22Rv1 (cell line): Measurements from ENCODE around the gene ADRA2A.

Experiments used
- H3K27ac ChIP-seq: fragments of 450-650 bp; 2 replicates; pipeline ENCODE4 v1.5.1; 2017
- CTCF ChIP-seq: fragments of 450-650 bp; IDR thresholded peaks from 2 replicates; pipeline ENCODE4 v1.5.1; 2017; ENCODE audit warnings: mild to moderate bottlenecking
- ZFX ChIP-seq: fragments of 450-650 bp; IDR thresholded peaks from 2 replicates; pipeline ENCODE4 v1.6.1; 2017; ENCODE audit warnings: antibody characterized with exemption, borderline replicate concordance

ADRA2A gene

GRCh38 chr10:111110771-111111170, 33.9 kb downstream of the ADRA2A start:
- TF ChIP-seq CTCF: no peak
- no peak for TF ChIP-seq ZFX
- H3K27ac ChIP-seq: no peak overlapping the region

GRCh38 chr10:111112333-111112732, 35.5 kb downstream of the ADRA2A start:
- TF ChIP-seq ZFX: no peak
- TF ChIP-seq CTCF: no peak
- H3K27ac ChIP-seq: no peak overlapping the region

- no peak overlapping the region for H3K27ac ChIP-seq
- TF ChIP-seq CTCF: no peak
- no peak for TF ChIP-seq ZFX
Observed at GRCh38 chr10:111113238-111113960, 36.6 kb downstream of the ADRA2A start.

- H3K27ac ChIP-seq: no peak overlapping the region
Observed at GRCh38 chr10:111113961-111114757, 37.3 kb downstream of the ADRA2A start.

GRCh38 chr10:111114758-111115500, 38.1 kb downstream of the ADRA2A start:
- TF ChIP-seq ZFX (no peak), CTCF (no peak)
- no peak overlapping the region for H3K27ac ChIP-seq

More at GRCh38 chr10:111113961-111114757, 37.3 kb downstream of the ADRA2A start:
- TF ChIP-seq CTCF (no peak), ZFX (no peak)

- no peak for TF ChIP-seq ZFX
- TF ChIP-seq CTCF: no peak
- H3K27ac ChIP-seq: no peak overlapping the region
Observed at GRCh38 chr10:111116211-111116610, 39.4 kb downstream of the ADRA2A start.
